Measurements from ENCODE around the gene ADAMTS17. TPM values are rescaled to one million over a fixed set of nuclear protein-coding genes. Genes with fewer than 3 reads are reported as not detected.

Gene ADAMTS17
- total and polyA plus RNA-seq, 9 of the 15 experiments (the other 6 are each of a cell fraction or from before 2014, with no cell fraction given): 0.01 to 0.14 (median 0.07) TPM; not detected in 6

- TF ChIP-seq STAT5A (IDR thresholded peaks at IDR 0.05; ENCODE audit: borderline replicate concordance, low read length) (no peak), CTCFL (IDR thresholded peaks at IDR 0.05; ENCODE audit: borderline replicate concordance, insufficient read depth, low read depth, low read length, poor library complexity, severe bottlenecking) (no peak), CTBP1 (IDR thresholded peaks at IDR 0.05; ENCODE audit: borderline replicate concordance) (peak; percentile 22; the same call in 1 of the 2 replicates), ZBTB40 (IDR thresholded peaks at IDR 0.05) (peak; percentile 48; the same call in 1 of the 2 replicates), ZBTB40 (CRISPR knock-in tag; IDR thresholded peaks at IDR 0.05) (no peak), BCLAF1 (IDR thresholded peaks at IDR 0.05; ENCODE audit: borderline replicate concordance in 1 of 2, control insufficient read depth in 1 of 2, low read depth in 2 of 2, low read length in 1 of 2) (no peak), VEZF1 (CRISPR knock-in tag; IDR thresholded peaks at IDR 0.05) (peak; percentile 14; the same call in 1 of the 2 replicates), HNRNPLL (IDR thresholded peaks at IDR 0.05; ENCODE audit: low read depth, low read length, poor library complexity, severe bottlenecking) (no peak), ELF4 (CRISPR knock-in tag; IDR thresholded peaks at IDR 0.05) (no peak), RBM34 (IDR thresholded peaks at IDR 0.05; ENCODE audit: borderline replicate concordance, insufficient read depth, low read length) (no peak)
Measured at GRCh38 chr15:99928429-99928981, 413.3 kb downstream of the ADAMTS17 start (continued).
